Retina (tissue), 1 donor: ENCODE measurements around the gene CMIP.

Experiments used
- DNase-seq: peaks from one replicate; pipeline ENCODE4 v3.0.0-alpha.2; 2016

CMIP gene

DNA sequence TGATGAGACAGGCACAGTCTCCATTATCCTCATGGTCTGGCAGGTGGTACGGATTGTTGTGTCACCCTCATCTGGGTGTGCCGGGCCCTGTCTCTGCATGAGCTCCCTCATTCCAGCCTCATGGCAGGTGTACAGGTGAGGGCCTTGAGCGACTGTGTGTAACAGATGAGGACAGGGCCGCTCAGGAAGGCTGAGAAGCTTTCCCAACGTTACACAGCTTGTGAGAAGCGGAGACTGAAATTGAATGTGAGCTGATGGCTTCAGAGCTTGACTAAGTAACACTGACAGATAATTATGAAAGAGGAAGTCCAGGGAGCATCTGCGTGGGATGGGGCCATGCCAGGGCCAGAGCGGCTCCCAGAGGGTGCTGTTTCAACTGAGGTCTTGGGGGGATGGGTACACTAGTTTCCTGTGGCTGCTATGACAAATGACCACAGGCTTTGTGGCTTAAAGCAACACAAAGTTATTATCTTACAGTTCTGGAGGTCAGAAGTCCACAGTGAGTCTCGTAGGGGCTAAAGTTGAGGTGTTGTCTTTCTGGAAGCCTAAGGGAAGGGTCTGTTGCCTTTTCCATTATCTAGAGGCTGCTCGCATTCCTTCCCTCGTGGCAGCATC, 36.7 kb downstream of the CMIP start:
- DNase-seq = peak; percentile 36

DNA sequence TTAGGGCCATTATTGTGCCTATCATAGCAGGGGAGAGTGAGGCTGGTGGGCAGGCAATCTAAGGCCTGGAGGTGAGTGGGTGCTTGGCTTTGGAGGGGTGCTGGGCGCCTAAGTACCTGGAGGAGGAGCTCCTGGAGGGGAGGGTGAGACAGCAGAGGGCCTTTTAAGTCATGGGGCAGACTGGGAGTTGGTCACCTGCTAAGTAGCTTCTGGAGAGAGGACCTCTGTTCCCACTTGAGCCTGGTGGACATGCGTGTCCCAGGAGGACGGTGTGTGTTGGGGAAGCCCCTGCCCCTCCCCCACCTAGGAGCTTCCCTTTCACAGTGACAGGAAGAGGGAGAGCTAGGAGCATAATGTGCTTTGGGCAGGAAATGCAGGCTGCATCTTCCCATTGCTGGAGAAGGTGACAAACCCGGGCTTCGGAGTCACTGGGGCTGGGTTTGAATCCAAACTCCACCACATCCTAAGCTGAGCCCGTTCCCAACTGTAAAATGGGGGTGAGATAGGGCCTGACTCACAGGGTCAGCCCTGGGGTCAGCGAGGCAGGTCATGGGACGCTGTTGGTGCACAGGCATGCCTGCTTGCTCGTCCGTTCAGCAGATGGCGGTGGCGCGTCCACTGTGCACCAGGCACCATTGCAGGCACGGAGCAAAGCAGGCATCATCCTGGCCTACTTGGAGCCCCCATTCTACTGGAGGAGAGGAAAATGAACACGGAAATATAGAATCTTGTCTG, 37.9 kb downstream of the CMIP start:
- DNase-seq = no peak

DNA sequence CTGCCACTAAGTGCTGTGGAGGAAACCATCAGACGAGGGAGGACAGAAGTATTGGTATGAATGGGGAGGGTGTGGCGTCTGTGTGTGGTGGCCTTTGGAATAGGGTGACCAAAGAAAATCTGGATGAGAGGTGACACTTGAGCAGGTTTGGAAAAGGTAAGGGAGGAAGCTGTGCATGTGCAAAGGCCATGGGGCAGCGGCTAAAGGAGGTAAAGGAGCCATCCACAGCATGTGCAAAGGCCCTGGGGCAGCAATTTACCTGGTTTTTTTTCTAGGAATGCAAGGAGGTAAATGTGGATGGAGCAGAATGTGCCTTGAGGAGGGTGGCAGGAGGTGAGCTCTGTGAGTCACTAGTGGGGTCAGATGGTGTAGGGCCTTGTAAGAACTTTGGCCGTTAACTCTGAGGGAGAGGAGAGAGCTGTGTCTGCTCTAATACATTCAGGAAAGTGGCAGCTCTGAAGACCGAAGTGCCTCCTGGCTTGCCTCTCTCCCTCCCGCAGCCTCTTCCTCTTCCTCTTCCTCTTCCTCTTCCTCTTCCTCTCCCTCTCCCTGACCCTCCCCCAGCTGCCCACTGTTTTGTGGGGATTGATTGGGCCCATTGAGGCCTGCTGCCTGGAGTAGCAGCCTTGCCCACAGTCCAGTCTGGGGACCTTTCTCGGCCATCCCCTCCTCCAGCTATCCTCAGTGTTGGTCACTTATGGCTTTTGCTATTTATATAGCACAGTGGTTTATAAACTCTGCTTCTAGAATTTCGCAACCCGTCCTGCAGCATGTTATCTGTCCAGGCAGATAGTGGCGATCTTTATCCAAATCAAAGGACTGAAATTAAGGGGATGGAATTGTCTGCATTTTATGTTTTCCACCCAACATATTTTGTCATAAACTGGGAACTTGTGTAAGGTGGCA, 38.7 kb downstream of the CMIP start:
- no peak for DNase-seq

DNA sequence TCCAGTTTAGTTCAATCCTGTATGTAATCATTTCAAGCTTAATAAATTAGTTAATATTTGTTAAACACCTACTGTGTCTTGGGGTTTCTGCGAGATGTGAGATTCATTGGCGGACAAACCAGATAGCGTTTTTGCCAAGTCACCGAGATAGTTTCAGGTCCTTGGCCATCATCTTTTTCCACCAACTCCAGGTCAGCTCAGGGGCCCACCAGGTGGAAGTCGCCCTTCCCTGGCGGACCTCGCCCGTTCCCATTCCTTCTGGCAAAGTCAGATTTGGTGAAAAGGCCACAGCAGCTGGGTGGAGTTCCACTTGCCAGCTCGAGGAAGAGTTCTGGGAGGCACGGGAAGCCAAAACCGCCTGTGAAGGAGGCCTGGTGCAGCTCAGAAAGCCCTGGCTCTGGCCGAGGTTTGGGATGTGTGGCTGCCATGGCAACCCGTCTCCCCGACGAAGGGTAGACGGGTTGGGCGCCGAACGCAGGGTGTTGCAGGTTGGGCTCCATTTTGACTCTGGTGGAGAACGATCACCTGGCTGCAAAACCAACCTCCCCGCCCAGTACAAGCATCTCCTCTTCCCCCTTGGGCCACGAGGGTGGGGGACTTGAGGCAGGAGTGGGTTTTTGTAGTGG, 39.5 kb downstream of the CMIP start:
- no peak for DNase-seq

DNA sequence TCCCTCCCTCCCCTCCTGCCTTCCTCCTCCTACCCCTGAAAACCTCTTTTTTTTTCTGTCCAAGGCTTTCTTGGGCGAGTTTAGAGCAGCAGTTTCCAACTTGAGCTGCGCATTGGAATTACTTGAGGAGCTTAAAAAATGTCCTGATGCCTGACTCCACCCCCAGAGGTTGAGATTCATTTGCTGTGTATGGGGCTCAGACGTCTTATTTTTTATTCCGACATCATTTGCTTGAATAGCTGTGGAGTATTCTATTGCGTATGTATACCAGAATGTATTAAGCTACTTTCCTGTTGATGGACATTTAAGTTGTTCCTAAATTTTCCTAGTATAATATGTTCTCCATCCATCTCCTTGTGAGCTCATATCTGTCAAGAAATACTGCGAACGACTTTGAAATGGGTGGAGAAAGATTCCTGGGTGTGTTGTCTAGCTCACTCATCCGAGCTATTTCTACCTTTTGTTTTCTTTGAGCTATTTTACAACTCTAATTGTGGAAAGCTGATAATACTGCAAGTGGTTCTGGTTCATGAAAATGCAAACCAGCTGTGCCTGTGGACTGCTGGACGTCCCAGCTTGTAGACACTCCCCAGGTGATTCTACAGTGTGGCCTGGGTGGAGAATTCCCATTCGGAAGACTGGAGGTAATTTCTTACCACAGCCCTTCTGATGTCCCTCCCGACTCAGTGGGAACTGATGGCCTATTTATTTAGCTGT, 40.5 kb downstream of the CMIP start:
- DNase-seq = no peak

DNA sequence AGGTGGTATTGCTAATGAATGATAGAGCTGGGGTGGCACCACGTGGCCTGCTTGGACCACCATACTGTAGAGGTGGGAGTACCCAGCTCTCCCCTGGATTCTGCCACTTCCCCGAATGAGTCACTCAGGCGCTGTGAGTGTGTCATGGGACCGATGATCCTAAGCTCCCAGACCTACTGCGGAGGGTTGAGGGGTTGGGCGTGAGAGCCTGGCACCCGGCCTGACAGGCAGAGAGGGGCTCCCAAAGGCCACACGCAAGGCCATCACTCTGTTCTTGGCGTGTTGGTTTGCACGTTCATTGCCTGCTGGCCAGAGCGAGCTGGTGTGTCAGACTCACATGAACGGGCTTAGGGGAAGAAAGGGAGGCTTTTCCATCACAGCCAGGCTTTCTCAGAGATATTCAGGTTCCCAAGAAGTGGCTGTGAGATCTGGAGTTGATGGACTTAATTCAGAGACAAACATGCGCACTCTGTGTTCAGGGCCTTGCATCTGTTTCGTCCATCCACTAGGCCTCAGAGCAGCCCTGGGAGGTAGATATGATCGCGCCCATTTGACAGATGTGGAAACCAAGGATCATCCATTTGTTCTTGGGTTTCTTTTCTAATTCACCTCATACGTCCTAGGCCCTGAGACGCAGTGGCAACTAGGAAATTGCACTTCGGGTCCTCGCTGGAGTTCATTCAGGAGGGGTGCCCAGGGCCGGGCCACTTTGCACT, 41.4 kb downstream of the CMIP start:
- no peak for DNase-seq

DNA sequence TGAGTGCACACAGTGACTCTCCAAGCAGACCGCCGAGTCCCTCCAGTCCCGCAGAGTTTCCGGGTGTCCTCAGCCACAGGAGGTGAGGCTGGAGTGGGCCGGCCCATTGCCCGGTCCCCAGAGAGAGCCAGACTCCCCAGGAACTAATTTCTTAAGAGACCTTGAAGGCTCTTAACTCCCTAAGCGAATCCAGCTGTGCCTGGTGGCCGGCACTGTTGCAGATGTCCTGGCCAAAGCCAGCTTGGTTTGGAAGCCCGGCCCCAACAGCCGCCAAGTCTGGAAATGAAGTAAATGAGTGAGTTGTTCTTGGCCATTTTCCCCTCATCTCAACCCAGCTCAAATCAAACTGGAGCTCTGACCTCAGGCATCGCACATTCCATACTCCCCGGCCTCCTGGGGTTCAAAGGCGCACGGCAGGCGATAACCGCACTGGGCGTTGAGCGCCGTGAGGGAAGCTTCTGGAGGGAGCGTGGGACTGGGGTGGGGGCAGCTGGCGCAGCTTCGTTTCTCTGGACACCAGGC, 42.0 kb downstream of the CMIP start:
- DNase-seq = no peak

DNA sequence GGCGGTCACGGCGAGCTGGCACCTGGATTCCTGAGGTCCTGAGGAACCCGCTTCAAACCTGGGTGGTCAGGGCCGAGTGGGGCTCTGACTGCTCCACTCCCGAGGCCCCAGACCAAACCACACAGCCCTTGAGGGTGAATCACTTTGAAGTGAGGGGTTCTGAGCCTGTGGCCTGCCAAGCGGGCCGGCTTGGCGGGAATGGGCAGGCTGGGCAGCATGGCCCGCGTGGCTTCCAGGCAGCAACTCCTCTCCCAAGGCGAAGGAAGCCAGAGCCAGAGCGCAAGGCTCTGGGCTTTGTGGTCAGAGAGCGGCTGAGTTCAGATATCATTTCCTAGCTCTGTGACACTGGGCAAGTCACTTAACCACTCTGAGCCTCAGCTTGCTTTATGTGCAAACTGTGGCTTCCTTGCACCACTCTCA, 42.7 kb downstream of the CMIP start:
- no peak for DNase-seq

DNA sequence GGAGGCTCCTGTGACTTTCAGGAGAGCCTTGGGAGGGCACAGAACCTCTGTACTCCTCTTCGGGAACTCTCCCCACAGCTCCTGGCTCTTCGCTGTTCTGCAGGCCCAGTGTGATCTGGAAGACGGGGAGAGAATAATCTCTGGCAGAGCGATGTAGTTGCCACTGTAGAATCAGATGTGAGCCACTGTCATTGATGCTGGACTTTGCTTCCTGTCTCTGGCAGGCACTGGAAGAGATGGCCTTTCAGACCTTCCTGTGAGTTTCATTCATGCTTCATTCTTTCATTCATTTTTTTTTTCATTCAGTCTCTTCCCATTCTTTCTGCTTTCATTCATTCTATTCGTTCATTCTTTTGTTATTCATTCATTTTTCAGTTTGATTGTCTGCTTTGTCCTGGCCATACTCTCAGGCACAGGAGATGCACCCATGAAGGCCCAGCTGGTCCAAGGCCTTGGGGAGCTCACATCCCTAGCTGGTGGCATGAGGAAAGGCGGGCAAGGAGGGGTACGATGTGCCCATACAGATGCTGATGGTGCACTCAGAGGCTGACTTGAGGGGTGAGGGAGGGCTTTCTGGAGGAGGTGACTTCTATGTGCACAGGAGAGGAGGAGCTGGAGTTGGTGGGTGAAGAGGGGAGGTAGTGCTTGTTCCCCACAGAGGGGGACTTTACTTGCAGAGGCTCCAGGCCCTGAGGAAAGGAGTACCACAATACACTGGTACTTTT, 44.2 kb downstream of the CMIP start:
- no peak for DNase-seq

DNA sequence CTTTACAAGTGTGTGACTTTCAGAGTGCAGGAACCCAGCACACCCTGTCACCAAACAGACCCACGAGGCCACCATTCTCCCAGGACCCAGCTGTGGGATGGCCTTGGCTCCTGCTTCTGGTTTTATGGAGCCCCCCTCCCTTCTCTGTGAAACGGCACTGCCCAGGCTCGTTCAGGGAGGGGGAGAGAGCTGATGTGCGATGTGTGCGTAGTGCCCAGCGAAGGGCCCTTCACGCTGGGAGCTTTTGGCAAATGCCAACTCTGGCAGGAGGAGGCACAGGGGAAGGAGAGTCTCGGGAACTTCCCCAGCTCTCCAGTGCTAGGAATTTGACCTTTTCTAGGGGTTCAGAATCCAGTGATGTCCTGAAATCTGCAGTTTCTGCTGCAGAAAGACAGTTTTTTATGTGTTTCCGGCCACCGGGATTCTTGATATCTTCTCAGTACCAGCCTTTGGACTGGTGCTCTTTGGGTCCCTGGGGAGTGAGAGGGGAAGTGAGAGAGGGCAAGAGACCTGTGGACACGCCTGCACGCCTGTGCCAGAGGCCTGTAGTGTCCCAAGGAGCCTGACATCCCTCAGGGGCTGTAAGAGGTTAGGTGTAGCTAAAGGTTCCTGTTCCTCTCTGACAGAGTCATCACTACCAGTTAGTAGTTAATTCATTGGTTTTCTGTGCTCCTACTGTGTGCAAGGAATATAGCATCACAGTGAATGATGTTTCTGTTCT, 45.1 kb downstream of the CMIP start:
- DNase-seq = no peak

DNA sequence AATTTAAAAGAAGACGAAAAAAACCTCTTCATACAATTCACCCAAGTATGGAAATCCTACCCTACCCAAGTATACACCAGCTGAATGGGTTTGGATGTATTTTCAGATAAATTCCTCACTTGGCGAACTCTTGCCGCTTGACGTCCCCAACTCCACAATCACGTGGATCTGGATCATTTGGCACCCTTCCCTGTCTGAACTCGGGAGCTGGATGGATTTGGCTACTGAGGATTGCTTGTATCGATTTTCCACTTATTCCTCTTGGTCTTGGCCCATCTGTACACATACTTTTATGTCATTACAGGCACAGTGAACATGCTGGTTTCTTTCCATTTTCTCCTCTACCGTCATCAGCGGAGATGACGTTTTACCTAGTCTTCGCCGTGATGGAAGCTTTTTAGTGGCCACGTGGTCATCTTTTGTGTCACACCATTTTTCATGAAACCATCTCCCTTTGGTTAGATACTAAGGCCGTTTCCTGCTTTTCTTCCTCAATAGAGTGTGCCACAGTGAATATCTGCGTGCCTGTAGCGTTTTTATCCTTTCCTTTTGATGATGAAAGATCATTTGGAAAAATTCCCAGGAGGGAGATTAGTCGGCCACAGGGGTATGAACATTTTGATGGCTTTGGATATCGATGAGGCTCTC, 47.1 kb downstream of the CMIP start:
- DNase-seq = no peak

DNA sequence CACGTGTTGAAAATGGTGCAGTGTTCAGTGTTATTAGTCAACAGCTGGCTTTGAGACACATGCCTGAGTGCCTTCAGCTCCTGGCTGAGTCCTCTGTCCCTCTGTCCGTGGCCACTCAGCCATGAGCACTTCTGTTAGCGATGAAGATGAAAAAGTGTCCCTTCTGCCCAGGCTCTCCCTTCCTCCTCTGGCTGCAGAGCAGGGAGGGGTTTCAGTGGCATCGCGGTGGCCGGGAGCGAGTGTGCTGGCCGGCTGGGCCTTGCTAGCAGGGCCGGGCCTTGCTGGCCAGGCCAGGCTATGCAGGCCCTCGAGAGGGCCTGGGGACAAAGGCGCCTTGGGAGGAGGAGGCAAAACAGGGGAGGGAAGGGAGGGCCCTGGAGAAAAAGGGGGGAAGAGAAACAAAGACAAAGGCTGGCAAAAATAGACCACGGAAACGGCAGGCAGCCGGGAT, 47.7 kb downstream of the CMIP start:
- peak; percentile 82 for DNase-seq

DNA sequence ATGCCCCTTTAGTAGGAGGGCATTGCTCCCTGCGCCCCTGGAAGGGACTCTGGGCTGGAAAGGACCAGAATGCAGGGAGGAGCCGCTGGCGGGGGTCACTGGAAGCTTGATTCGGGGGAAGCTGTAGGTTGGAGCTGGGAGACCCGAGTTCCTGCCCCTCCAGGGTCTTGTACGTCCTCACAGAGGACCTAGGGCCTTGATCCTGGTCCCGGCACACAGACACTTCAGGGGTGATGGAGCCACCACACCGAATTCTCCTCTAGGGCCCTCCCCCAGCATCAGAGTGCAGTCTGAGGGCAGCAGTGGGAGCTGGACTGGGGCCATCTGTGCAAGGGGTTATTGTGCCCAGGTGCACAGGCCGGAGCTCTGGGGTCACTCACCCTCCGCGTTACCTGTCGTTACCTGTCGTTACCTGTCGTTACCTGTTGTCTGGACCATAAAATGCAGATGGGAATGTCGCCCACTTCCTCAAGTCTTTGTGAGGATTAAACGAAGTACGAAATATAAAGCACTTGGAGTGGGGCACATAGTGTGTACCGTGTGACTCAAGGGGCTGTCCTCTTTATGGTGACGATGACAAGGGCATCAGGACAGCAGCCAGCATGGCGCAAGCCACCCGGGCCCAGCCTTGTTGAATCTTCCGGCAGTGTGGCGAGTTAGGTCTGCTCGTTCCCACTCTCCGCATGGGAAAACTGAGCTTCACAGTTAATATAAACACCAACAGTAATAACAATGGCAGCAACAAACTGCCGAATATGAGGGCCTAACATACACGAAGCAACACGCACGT, 48.6 kb downstream of the CMIP start:
- peak; percentile 45 for DNase-seq

DNA sequence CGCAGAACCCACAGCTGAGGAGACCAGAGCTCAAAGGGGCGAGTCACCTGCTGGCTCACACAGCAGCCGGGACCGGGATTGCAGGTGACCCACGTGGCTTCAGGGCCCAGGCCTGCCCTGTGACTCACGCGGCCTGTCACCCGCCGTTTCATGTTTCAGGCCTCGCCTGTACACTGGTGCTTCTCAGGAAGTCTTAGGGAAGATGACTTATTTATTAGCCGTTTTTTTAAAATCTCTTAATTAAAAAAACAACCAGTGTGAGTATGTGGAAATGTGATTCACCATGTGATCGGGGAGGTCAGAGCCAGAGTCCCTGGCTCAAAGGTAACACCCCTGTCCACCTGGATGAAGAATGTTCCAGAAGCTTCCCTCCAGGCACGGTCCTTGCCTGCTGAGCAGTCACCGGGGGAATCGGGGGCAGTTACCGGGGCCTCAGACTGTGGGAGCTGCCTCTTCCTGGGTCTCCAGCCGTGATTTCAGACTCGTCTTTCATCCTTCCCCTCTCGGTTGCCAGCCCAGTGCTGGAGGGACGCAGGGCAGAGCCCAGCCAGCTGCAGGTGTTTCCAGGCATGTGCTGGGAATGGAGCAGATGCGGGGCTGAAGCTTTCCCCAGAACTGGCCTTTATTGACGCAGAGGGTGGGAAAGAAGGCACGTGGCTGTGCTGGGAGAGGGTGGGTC, 49.3 kb downstream of the CMIP start:
- DNase-seq = peak; percentile 62

DNA sequence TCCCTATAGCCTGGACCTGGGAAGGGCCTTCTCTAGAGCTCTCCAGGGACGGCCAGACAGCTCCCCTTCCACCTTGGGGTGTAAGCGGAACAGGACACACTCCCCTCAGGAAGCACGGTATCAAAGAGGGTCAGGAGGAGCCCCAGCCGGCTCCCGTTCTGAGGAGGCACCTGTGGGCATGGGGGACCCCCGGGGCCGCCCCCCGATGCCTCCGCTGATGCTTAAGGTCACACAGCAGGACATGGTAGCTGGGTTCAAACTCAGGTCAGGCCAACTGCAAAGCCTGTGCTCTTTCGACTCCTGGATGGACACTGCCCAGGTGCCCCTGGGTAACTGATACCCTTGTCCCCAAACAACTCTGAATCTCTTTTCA, 49.8 kb downstream of the CMIP start:
- DNase-seq = no peak

DNA sequence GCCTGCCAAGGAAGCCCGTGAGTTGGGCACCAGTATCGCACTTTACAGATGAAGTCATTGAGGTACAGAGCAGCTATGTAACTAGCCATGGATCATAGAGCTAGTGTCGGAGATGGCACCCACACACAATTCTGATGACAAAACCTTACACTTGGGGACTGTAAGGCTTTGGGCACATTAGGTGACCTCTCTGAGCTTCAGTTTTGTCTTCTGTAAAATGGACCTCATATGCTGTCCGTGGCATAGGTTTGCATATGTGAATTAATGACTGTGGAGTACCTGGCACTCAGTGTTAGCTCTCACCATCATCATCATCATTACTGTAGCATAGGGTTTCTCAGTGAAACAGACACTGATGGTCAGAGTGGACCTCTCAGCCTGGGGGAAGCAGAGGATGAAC, 50.3 kb downstream of the CMIP start:
- DNase-seq = no peak

DNA sequence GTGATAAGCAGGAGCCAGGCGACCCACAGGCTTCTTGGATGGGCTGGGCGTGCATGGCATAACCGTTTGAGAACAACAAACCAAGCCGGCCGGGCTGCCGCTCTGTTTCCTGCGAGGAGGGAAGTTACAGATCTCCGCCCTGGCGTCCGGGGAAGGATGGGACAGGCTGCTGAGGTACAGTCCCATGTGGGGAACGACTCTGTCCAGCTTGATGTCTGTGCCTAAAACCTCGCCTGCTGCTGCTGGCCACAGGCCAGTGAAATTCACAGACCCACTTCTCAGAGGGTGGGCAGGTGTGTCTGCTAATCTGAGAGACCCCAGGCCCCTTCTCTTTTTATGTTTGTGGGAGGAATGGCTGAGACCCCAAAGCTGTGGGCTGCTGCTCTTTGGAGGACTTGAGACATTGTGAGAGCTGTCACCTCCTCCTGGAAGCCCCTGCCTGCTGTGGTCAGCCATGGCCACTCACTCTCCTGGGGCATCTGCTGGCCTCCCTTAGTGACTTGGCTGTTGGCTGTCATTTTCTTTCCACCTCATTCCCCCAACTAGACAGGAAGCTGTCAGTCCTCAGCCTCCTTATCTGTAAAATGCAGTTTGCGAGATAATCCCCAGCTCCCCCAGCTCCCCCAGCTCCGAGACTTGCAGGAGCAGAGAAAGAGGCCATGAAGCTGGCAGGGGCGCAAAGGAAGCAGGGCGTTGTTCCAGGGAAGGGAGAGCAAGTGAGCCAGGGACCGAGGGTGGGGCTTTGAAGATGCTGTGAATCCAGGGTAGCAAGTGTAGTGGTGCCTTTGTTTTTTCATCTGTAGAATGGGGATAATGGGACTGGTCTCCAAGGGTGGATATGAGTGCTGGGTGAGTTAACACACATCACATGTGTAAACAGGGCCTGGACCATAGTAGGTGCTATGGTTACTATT, 51.0 kb downstream of the CMIP start:
- no peak for DNase-seq
